Prostate gland (tissue), 2 donors: Measurements from ENCODE around the gene ADRM1.

Source experiments
- CTCF ChIP-seq, 4 experiments: fragments of 200-600 bp in 2 of 4; fragments of 450-650 bp in 2 of 4; sonication (generic) in 2 of 4; IDR thresholded peaks; 1 replicate in 3 of 4; 2 replicates in 1 of 4; pipeline ENCODE4 v1.5.1; 2016 to 2019; ENCODE audit warnings: antibody characterized with exemption in 4 of 4, mild to moderate bottlenecking in 2 of 4, moderate library complexity in 2 of 4
- POLR2A ChIP-seq: fragments of 450-650 bp; IDR thresholded peaks from one replicate; pipeline ENCODE4 v1.6.1; 2016; ENCODE audit warnings: antibody characterized with exemption, mild to moderate bottlenecking

DNA sequence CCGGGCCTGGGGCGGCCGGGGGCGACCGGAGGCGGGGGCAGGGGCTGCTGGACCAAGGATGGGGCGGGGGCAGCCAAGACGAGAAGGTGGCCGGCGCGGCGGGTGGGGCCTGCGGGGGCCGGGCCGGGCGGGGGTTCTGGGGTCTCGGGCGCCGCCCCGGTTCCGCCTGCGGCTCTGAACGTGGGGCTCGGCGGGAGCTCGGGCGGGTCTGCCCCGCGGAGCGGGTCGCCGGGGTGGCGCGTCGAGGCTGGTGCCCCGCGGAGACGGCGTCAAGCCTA lies 204 bp downstream of the ADRM1 start:
- no peak for TF ChIP-seq POLR2A
- no peak for TF ChIP-seq CTCF (IDR thresholded peaks at IDR 0.05)
